HG03108 (cell line): ENCODE results near the gene ZBTB8B.
"Not testable (repeated sequence)": the region's sequence is repeated elsewhere in the genome, so short reads cannot be mapped to it uniquely, and the experiment has no call there.

Experiments
- ATAC-seq: cut with Tn5 transposase; IDR thresholded peaks from one replicate; pipeline ENCODE4 v1.9.1; 2021; ENCODE audit warnings: moderate library complexity; ENCODE audit not compliant: unreplicated experiment

Gene ZBTB8B

GRCh38 chr1:32464716-32465577, at the start of gene ZBTB8B:
ZBTB8B (plus strand) TSS chr1:32465072; CDS start chr1:32470625, 5,553 bp downstream.
- ATAC-seq = no peak

GRCh38 chr1:32421775-32422174, 43.1 kb upstream of the ZBTB8B start:
- ATAC-seq = no peak

GRCh38 chr1:32426489-32427255, 38.2 kb upstream of the ZBTB8B start:
- no peak for ATAC-seq

- ATAC-seq = no peak
Measured at GRCh38 chr1:32427264-32427963, 37.5 kb upstream of the ZBTB8B start.

- ATAC-seq = no peak
Measured at GRCh38 chr1:32431736-32432400, 33.0 kb upstream of the ZBTB8B start.

GRCh38 chr1:32438136-32438535, 26.7 kb upstream of the ZBTB8B start:
- no peak for ATAC-seq

- ATAC-seq = not testable (repeated sequence)
Measured at GRCh38 chr1:32438777-32439176, 26.1 kb upstream of the ZBTB8B start.

GRCh38 chr1:32441467-32441866, 23.4 kb upstream of the ZBTB8B start:
- ATAC-seq = not testable (repeated sequence)

GRCh38 chr1:32447469-32448185, 17.2 kb upstream of the ZBTB8B start:
- no peak for ATAC-seq

- not testable (repeated sequence) for ATAC-seq
Measured at GRCh38 chr1:32448186-32448772, 16.6 kb upstream of the ZBTB8B start.

GRCh38 chr1:32448773-32449456, 16.0 kb upstream of the ZBTB8B start:
- no peak for ATAC-seq

- not testable (repeated sequence) for ATAC-seq
Measured at GRCh38 chr1:32449457-32449831, 15.4 kb upstream of the ZBTB8B start.

- no peak for ATAC-seq
Measured at GRCh38 chr1:32454726-32455125, 10.1 kb upstream of the ZBTB8B start.

- ATAC-seq = no peak
Measured at GRCh38 chr1:32455958-32456357, 8.9 kb upstream of the ZBTB8B start.

GRCh38 chr1:32458798-32459197, 6.1 kb upstream of the ZBTB8B start:
- ATAC-seq = not testable (repeated sequence)

GRCh38 chr1:32462977-32463376, 1.9 kb upstream of the ZBTB8B start:
- ATAC-seq = not testable (repeated sequence)

GRCh38 chr1:32464191-32464715, 619 bp upstream of the ZBTB8B start:
- ATAC-seq = no peak

- no peak for ATAC-seq
Measured at GRCh38 chr1:32465578-32465933, 684 bp downstream of the ZBTB8B start.

- no peak for ATAC-seq
Measured at GRCh38 chr1:32466761-32467160, 1.9 kb downstream of the ZBTB8B start.
